SU-DHL-6 (cell line): ENCODE results near the gene CBFA2T3.

Experiments
- EZH2phosphoT487 ChIP-seq: fragments of 200-600 bp; sonication (generic), shearing (Covaris generic); conservative IDR thresholded peaks from 2 replicates; pipeline ENCODE4 v1.6.1; 2018; ENCODE audit warnings: mild to moderate bottlenecking, antibody characterized with exemption, low read length, moderate library complexity, mixed read lengths
- TF ChIP-seq, protein P1 (sequence below): fragments of 200-600 bp; sonication (generic); IDR thresholded peaks from one replicate; pipeline ENCODE4 v1.5.1; 2017; ENCODE audit warnings: antibody characterized with exemption, mild to moderate bottlenecking, low read length, moderate library complexity; ENCODE audit not compliant: insufficient read depth, poor library complexity, severe bottlenecking

DNA sequence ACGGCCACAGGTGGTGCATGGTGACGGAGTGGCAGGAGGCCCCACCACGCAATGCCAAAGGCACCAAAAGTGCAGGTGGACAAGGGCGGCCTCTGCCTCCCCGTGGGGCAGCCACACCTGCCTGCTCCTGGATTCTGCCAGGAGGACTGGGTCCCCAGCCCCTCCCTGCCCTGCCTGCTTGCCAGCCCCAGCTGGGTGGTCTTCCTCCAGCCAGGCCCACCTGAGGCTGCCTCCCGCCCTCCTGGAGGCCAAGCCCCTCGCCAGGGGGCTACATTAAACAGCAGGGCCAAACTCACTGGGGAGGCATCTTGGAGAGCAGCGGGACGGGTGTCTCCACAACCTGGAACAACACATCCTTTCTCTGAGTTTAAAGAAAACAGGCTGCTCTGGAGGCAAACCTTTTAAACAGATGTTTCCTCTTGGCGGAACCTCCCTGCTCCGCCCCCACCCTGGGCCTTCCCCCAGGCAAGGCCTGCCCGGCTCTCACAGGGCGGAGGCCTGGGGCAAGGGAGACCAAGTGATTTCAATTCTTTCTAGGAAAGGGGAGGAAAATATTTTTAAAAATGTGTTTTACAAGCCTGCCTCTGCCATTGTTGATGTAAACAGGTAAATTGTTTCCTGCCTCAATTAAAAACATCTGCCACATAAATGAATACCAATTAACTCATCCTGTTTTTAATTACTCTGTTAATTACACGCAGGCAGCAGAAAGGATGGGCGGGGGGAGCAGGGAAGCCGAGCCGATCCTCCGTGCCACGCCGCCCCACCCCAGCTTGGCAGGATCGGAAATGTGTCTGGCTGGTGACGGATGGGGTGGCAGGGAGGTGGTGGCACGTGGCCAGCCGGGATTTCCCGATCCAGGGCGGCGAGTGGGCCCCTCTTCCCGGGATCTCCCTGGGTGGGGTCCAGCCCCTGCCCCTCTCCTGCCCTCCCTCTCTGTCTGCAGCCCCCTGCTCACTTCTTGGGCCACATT, 56.1 kb downstream of the CBFA2T3 start:
- TF ChIP-seq, protein P1, sequence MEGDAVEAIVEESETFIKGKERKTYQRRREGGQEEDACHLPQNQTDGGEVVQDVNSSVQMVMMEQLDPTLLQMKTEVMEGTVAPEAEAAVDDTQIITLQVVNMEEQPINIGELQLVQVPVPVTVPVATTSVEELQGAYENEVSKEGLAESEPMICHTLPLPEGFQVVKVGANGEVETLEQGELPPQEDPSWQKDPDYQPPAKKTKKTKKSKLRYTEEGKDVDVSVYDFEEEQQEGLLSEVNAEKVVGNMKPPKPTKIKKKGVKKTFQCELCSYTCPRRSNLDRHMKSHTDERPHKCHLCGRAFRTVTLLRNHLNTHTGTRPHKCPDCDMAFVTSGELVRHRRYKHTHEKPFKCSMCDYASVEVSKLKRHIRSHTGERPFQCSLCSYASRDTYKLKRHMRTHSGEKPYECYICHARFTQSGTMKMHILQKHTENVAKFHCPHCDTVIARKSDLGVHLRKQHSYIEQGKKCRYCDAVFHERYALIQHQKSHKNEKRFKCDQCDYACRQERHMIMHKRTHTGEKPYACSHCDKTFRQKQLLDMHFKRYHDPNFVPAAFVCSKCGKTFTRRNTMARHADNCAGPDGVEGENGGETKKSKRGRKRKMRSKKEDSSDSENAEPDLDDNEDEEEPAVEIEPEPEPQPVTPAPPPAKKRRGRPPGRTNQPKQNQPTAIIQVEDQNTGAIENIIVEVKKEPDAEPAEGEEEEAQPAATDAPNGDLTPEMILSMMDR: no peak
- no peak for TF ChIP-seq EZH2phosphoT487
